HEK293 (cell line): Measurements from ENCODE around the gene GGNBP2.

Source experiments
- CTCF ChIA-PET: fragments of 350-600 bp; formaldehyde crosslinking; extraction: SDS; loops from one replicate; lab custom pipeline; 2021; ENCODE audit warnings: antibody characterized with exemption; lab: Yijun Ruan, JAX
- POLR2A ChIA-PET: fragments of 300-600 bp; formaldehyde crosslinking; extraction: SDS; loops from one replicate; lab custom pipeline; 2020; ENCODE audit warnings: antibody characterized with exemption, inconsistent platforms; lab: Yijun Ruan, JAX
- H3K27ac ChIP-seq: fragments of 200-500 bp; sonication (Bioruptor generic); 2 replicates; pipeline ENCODE4 v1.5.1; 2014; ENCODE audit warnings: low read depth, low read length, control low read depth, inconsistent platforms; ENCODE audit errors: extremely low read depth
- H3K36me3 ChIP-seq, 2 experiments: fragments of 200-500 bp in 1 of 2; sonication (Bioruptor generic) in 1 of 2; 1 replicate in 1 of 2; 2 replicates in 1 of 2; pipeline ENCODE4 v1.5.1; 2014 to 2017; ENCODE audit warnings: inconsistent platforms in 2 of 2, low read length in 2 of 2; ENCODE audit not compliant: control insufficient read depth in 2 of 2, insufficient read depth in 1 of 2
- H3K4me1 ChIP-seq: fragments of 200-500 bp; sonication (Bioruptor generic); 2 replicates; pipeline ENCODE4 v1.5.1; 2014; ENCODE audit warnings: mild to moderate bottlenecking, low read length, inconsistent platforms; ENCODE audit not compliant: control insufficient read depth, insufficient read depth
- H3K4me3 ChIP-seq: 2 replicates; pipeline ENCODE4 v1.5.1; 2011; ENCODE audit warnings: low read depth, mild to moderate bottlenecking, control low read depth, low read length, moderate library complexity
- H3K9me3 ChIP-seq: fragments of 200-500 bp; sonication (Bioruptor generic); 2 replicates; pipeline ENCODE4 v1.5.1; 2014; ENCODE audit warnings: low read depth, low read length, inconsistent platforms; ENCODE audit not compliant: control insufficient read depth, insufficient read depth
- ATF2 ChIP-seq: fragments of 450-650 bp; formaldehyde crosslinking; IDR thresholded peaks from 2 replicates; pipeline ENCODE4 v1.5.1; 2016; ENCODE audit warnings: missing biosample characterization, missing genetic modification characterization, low read depth
- GLIS1 ChIP-seq: fragments of 450-650 bp; formaldehyde crosslinking; IDR thresholded peaks from 2 replicates; pipeline ENCODE4 v1.5.1; 2016; ENCODE audit warnings: missing biosample characterization, missing genetic modification characterization
- GLIS2 ChIP-seq: fragments of 450-650 bp; formaldehyde crosslinking; IDR thresholded peaks from 2 replicates; pipeline ENCODE4 v1.5.1; 2016; ENCODE audit warnings: missing biosample characterization, missing genetic modification characterization
- PRDM10 ChIP-seq: fragments of 450-650 bp; formaldehyde crosslinking; IDR thresholded peaks from 2 replicates; pipeline ENCODE4 v1.5.1; 2016; ENCODE audit warnings: missing biosample characterization, missing genetic modification characterization
- SCRT1 ChIP-seq: fragments of 450-650 bp; formaldehyde crosslinking; IDR thresholded peaks from 2 replicates; pipeline ENCODE4 v1.5.1; 2016; ENCODE audit warnings: missing biosample characterization, missing genetic modification characterization, borderline replicate concordance
- TSHZ1 ChIP-seq: fragments of 450-650 bp; formaldehyde crosslinking; IDR thresholded peaks from 2 replicates; pipeline ENCODE4 v1.5.1; 2016; ENCODE audit warnings: missing biosample characterization, missing genetic modification characterization, borderline replicate concordance
- ZBTB17 ChIP-seq: fragments of 450-650 bp; formaldehyde crosslinking; IDR thresholded peaks from 2 replicates; pipeline ENCODE4 v1.5.1; 2016; ENCODE audit warnings: missing biosample characterization, missing genetic modification characterization
- ZBTB48 ChIP-seq: fragments of 450-650 bp; formaldehyde crosslinking; IDR thresholded peaks from 2 replicates; pipeline ENCODE4 v1.5.1; 2016; ENCODE audit warnings: missing biosample characterization, missing genetic modification characterization
- ZNF449 ChIP-seq: fragments of 450-650 bp; formaldehyde crosslinking; IDR thresholded peaks from 2 replicates; pipeline ENCODE4 v1.5.1; 2017; ENCODE audit warnings: missing biosample characterization, mild to moderate bottlenecking, missing genetic modification characterization, moderate library complexity
- ZNF600 ChIP-seq: fragments of 450-650 bp; formaldehyde crosslinking; IDR thresholded peaks from 2 replicates; pipeline ENCODE4 v1.5.1; 2016; ENCODE audit warnings: missing biosample characterization, missing genetic modification characterization
- ZSCAN5A ChIP-seq: fragments of 450-650 bp; formaldehyde crosslinking; IDR thresholded peaks from 2 replicates; pipeline ENCODE4 v1.5.1; 2016; ENCODE audit warnings: missing biosample characterization, missing genetic modification characterization

Gene GGNBP2

GRCh38 chr17:36602030-36602748 lies 57.5 kb downstream of the GGNBP2 start:
- H3K4me1 ChIP-seq = peaks cover 9% of the 10 kb centered on the region; the same call in 1 of the 2 replicates
- CTCF ChIA-PET = interaction anchor here (0.6 to 3.9 kb wide), 39 partner anchors 9 to 1168 kb away, joined by 3 to 45 read pairs (median 4); partner anchors contain the start of genes DHRS11, MYO19 and PIGW
- peaks cover 4 to 39% of the 10 kb centered on the region in 2 experiments; a peak in 2 of 3 replicates for H3K36me3 ChIP-seq
- TF ChIP-seq ZNF449 (tag by site-specific recombination) = no peak
- peak; percentile 96 for TF ChIP-seq ZBTB48
- TF ChIP-seq ATF2 (tag by site-specific recombination) = peak; percentile 42; the same call in 1 of the 2 replicates
- peak; percentile 7; the same call in 1 of the 2 replicates for TF ChIP-seq ZBTB17 (tag by site-specific recombination)
- TF ChIP-seq GLIS1 = no peak
- 0 out of 2 replicates have a peak, but pooled peaks have one; percentile 3 for TF ChIP-seq GLIS2 (tag by site-specific recombination)
- TF ChIP-seq ZNF600 = peak; percentile 9; the same call in 1 of the 2 replicates
- 0 out of 2 replicates have a peak, but pooled peaks have one; percentile 5 for TF ChIP-seq ZSCAN5A (tag by site-specific recombination)
- peak; percentile 84 for TF ChIP-seq PRDM10 (tag by site-specific recombination)
- TF ChIP-seq TSHZ1 (tag by site-specific recombination) = no peak
- no peak for TF ChIP-seq SCRT1 (tag by site-specific recombination)
- H3K9me3 ChIP-seq = no peaks in the 10 kb centered on the region
- H3K4me3 ChIP-seq = peak overlapping the region; percentile 88
- POLR2A ChIA-PET = interaction anchor here (0.6 to 3.8 kb wide), 22 partner anchors 8 to 757 kb away, joined by 3 to 70 read pairs (median 4); partner anchors contain the start of genes AATF, DHRS11, GGNBP2 and MYO19
- peak overlapping the region; percentile 56; the same call in 1 of the 2 replicates for H3K27ac ChIP-seq
